ENCODE results near the gene HSD17B1.

- TF ChIP-seq CTCF (IDR thresholded peaks at IDR 0.05; ENCODE audit: low read length) (no peak), EZH2phosphoT487 (IDR thresholded peaks at IDR 0.05; ENCODE audit: low read length) (no peak)
Observed at GRCh38 chr17:42555122-42555622, 2.4 kb downstream of the HSD17B1 start.
